ENCODE measurements around the gene PCSK1. TPM values are rescaled to one million over a fixed set of nuclear protein-coding genes. Genes with fewer than 3 reads are reported as not detected.

PCSK1 gene
- polyA plus RNA-seq, 1 of the 3 experiments (the other 2 are of a cell fraction): 0.08 TPM

GRCh38 chr5:96459313-96460121 lies 26.5 kb upstream of the PCSK1 start:
- Histone ChIP-seq H3F3A (replicated peaks; ENCODE audit: insufficient read depth) (no peaks in the 10 kb centered on the region), H3K9me2 (no peaks in the 10 kb centered on the region), H3K27me3 (ENCODE audit: insufficient read depth) (no peaks in the 10 kb centered on the region), H3K4me1 (ENCODE audit: control insufficient read depth in 1 of 2, insufficient read depth in 2 of 2, low read depth in 1 of 2, low read length in 1 of 2) (no peaks in the 10 kb centered on the region), H2AFZ (ENCODE audit: low read depth) (no peak overlapping the region), H3K4me2 (no peak overlapping the region), H3K4me3 (ENCODE audit: low read depth in 2 of 2, low read length in 1 of 2) (no peak overlapping the region), H3K9me3 (no peaks in the 10 kb centered on the region), H3K79me2 (ENCODE audit: insufficient read depth) (no peaks in the 10 kb centered on the region), H3K36me3 (replicated peaks in 1 of 2; ENCODE audit: control insufficient read depth in 1 of 2, insufficient read depth in 2 of 2, low read length in 1 of 2) (no peaks in the 10 kb centered on the region), H3K9ac (no peak overlapping the region), H3K27ac (ENCODE audit: low read depth in 2 of 2, low read length in 1 of 2) (no peak overlapping the region), H4K20me1 (ENCODE audit: insufficient read depth) (no peaks in the 10 kb centered on the region)
- TF ChIP-seq SIN3A (IDR thresholded peaks at IDR 0.05; ENCODE audit: borderline replicate concordance, low read depth, low read length) (no peak), RFX5 (IDR thresholded peaks at IDR 0.05; ENCODE audit: low read length) (no peak), ZBTB33 (IDR thresholded peaks at IDR 0.05; ENCODE audit: borderline replicate concordance, low read depth) (no peak), PBX3 (IDR thresholded peaks at IDR 0.05) (no peak), JUND (IDR thresholded peaks at IDR 0.05) (no peak), MAX (IDR thresholded peaks at IDR 0.05; ENCODE audit: low read depth) (no peak), FOXM1 (IDR thresholded peaks at IDR 0.05; ENCODE audit: low read depth) (no peak), TCF12 (IDR thresholded peaks at IDR 0.05) (no peak), CHD2 (IDR thresholded peaks at IDR 0.05; ENCODE audit: low read length, partially characterized antibody) (no peak), CTCF (IDR thresholded peaks at IDR 0.05) (no peak), RCOR1 (IDR thresholded peaks at IDR 0.05; ENCODE audit: low read length) (no peak), GABPA (IDR thresholded peaks at IDR 0.05; ENCODE audit: low read depth) (no peak), MEF2A (IDR thresholded peaks at IDR 0.05; ENCODE audit: borderline replicate concordance, low read depth) (no peak), IRF3 (IDR thresholded peaks at IDR 0.05; ENCODE audit: low read depth, low read length) (no peak), EZH2phosphoT487 (IDR thresholded peaks at IDR 0.05; ENCODE audit: borderline replicate concordance, low read depth) (no peak), POLR2AphosphoS5 (IDR thresholded peaks at IDR 0.05; ENCODE audit: low read depth, low read length) (no peak), FOSL2 (IDR thresholded peaks at IDR 0.05; ENCODE audit: borderline replicate concordance, low read depth) (no peak), TEAD4 (IDR thresholded peaks at IDR 0.05; ENCODE audit: borderline replicate concordance, insufficient read depth) (no peak), YY1 (IDR thresholded peaks at IDR 0.05; ENCODE audit: low read depth) (no peak), RAD21 (IDR thresholded peaks at IDR 0.05; ENCODE audit: low read length) (no peak)
- WGBS (ENCODE audit: low lambda C conversion rate): 68% methylated on average over 6 of the region's 6 CpGs
- CTCF ChIA-PET: no interaction called here
- no peak for DNase-seq
- POLR2A ChIA-PET: no interaction called here
